Peyer's patch (tissue), 4 donors: ENCODE data around the gene MSI2. TPM values are rescaled to one million over a fixed set of nuclear protein-coding genes. Genes with fewer than 3 reads are reported as not detected.

Experiments used
- DNase-seq, 3 donors: peaks; one replicate each; pipeline ENCODE4 v3.0.0-alpha.2; 2017 to 2019
- H3K27ac ChIP-seq, 4 donors: fragments of 200-600 bp; sonication (generic); one replicate each; pipeline ENCODE4 v1.5.1; 2016 to 2019
- H3K27me3 ChIP-seq, 2 donors: fragments of 200-600 bp; sonication (generic); one replicate each; pipeline ENCODE4 v1.5.1; 2019
- H3K36me3 ChIP-seq, 3 donors: fragments of 200-600 bp; sonication (generic); one replicate each; pipeline ENCODE4 v1.5.1; 2016 to 2019
- H3K4me1 ChIP-seq, 4 donors: fragments of 200-600 bp; sonication (generic); one replicate each; pipeline ENCODE4 v1.5.1; 2016 to 2019
- H3K4me3 ChIP-seq, 4 donors: fragments of 200-600 bp; sonication (generic); 1 replicate in 3 of 4; 2 replicates in 1 of 4; pipeline ENCODE4 v1.5.1; 2016 to 2019; ENCODE audit warnings: mild to moderate bottlenecking in 1 of 4
- H3K9me3 ChIP-seq, 4 donors: fragments of 200-600 bp; sonication (generic); one replicate each; pipeline ENCODE4 v1.5.1; 2016 to 2019; ENCODE audit warnings: mild to moderate bottlenecking in 1 of 4
- POLR2A ChIP-seq, 2 donors: fragments of 450-650 bp; IDR thresholded peaks; one replicate each; pipeline ENCODE4 v1.5.1; 2017; ENCODE audit warnings: antibody characterized with exemption in 2 of 2, mild to moderate bottlenecking in 2 of 2, moderate library complexity in 2 of 2
- total RNA-seq, 4 donors: library from RNA; depleted of rRNA; stranded (reverse); fragments of >200 nt; gene quantifications; one replicate each; pipeline ENCODE4 v1.1.0, GENCODE V29; 2016
- TF ChIP-seq, protein P1 (sequence below), 6 experiments: fragments of 450-650 bp in 4 of 6; fragments of 200-600 bp in 2 of 6; sonication (generic) in 1 of 6; IDR thresholded peaks; one replicate each; pipeline ENCODE4 v1.5.1; 2017 to 2019; ENCODE audit warnings: antibody characterized with exemption in 6 of 6, mild to moderate bottlenecking in 3 of 6, moderate library complexity in 1 of 6

Gene MSI2
- total RNA-seq, 4 donors from 2014 or later = 25.9 to 39.0 (median 29.2) TPM

DNA sequence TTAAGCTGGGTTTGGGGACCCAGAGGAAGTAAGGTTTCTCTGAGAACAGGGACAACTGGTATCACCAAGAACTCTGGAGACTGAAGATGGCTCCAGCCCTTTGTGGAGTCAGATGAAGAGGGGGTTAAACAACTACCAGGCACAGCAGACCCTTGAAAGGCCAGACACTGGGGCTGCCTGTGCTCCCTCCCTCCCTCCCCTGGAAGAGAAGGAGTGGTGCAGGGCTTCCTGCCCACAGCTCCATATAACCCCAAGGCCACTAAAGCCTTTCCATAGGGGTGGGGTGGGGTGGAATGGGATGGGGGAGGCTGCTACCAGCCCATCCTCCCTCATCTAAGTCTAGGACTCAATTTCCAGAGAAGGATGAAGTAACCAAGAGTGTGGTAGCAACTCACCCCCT, 422.1 kb downstream of the MSI2 start:
- no peaks in the 10 kb centered on the region for H3K27me3 ChIP-seq
- no peaks in the 10 kb centered on the region for H3K36me3 ChIP-seq
- TF ChIP-seq, protein P1, sequence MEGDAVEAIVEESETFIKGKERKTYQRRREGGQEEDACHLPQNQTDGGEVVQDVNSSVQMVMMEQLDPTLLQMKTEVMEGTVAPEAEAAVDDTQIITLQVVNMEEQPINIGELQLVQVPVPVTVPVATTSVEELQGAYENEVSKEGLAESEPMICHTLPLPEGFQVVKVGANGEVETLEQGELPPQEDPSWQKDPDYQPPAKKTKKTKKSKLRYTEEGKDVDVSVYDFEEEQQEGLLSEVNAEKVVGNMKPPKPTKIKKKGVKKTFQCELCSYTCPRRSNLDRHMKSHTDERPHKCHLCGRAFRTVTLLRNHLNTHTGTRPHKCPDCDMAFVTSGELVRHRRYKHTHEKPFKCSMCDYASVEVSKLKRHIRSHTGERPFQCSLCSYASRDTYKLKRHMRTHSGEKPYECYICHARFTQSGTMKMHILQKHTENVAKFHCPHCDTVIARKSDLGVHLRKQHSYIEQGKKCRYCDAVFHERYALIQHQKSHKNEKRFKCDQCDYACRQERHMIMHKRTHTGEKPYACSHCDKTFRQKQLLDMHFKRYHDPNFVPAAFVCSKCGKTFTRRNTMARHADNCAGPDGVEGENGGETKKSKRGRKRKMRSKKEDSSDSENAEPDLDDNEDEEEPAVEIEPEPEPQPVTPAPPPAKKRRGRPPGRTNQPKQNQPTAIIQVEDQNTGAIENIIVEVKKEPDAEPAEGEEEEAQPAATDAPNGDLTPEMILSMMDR (IDR thresholded peaks at IDR 0.05) = no peak
- TF ChIP-seq POLR2A (IDR thresholded peaks at IDR 0.05) = no peak
- no peaks in the 10 kb centered on the region for H3K4me1 ChIP-seq
- H3K9me3 ChIP-seq = no peaks in the 10 kb centered on the region
- no peak overlapping the region for H3K27ac ChIP-seq
- no peak for DNase-seq
- no peak overlapping the region for H3K4me3 ChIP-seq

DNA sequence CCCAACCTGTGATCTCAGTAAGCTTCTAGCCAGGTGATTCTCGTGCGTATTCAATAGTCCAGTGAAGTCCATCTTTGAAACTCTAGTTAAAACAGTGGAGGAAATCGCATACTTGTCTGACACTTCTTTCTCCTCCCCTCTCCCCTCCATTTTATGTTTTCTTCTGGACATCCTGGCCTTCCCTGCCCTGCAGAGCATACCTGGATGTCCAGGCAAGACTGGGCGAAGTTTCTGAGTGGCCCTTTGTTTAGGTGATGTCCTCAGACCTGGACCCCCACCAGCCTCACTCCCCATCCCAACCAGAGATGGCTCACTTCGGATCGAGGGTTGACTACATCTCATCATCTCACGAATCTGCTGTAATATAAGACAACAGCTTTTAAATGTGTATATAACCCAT, 423.0 kb downstream of the MSI2 start:
- Histone ChIP-seq H3K9me3 (no peaks in the 10 kb centered on the region), H3K4me3 (no peak overlapping the region), H3K4me1 (no peaks in the 10 kb centered on the region), H3K27me3 (no peaks in the 10 kb centered on the region), H3K36me3 (no peaks in the 10 kb centered on the region), H3K27ac (no peak overlapping the region)
- no peak for DNase-seq
- TF ChIP-seq, protein P1 (IDR thresholded peaks at IDR 0.05) = no peak
- no peak for TF ChIP-seq POLR2A (IDR thresholded peaks at IDR 0.05)

DNA sequence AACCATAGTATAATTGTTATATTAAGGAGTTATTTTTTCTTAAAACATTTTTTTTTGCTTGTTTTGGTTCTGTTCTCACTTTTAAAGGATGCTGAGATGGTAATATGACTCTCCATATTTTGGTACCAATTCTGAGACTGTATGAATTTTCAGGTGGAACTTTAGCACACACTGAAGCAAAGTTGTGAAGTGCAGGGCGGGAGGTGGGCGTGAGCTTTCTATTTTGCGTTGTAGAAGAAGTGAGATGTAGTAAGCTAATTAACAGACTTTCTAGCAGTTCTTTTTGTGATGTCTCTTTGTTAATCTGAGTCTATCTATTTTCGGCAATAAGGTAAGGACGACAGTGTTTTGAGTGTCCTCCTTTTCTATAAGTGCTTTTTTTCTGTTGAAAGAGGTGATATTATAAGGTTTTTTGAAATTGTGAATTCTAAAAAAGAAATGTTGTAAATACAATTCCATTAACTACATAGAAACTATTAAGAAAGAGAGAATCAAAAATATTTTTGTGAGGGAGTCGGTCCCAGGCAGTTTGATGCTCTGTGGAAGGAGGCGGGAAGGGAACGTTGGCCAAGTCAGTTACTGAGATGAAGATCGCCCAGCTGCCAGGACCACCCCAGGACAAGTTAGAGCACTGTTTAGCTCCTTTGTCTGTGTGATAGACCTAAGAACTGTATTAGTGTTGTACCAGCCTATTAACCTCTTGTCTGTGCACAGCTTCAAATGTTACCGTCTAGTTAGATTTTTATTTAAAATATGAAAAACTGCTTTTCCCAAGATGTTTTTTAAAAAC, 423.8 kb downstream of the MSI2 start:
- no peak overlapping the region for H3K27ac ChIP-seq
- no peaks in the 10 kb centered on the region for H3K27me3 ChIP-seq
- no peak for TF ChIP-seq POLR2A (IDR thresholded peaks at IDR 0.05)
- TF ChIP-seq, protein P1 (IDR thresholded peaks at IDR 0.05) = no peak
- H3K36me3 ChIP-seq = no peaks in the 10 kb centered on the region
- no peak for DNase-seq
- H3K4me1 ChIP-seq = no peaks in the 10 kb centered on the region
- H3K4me3 ChIP-seq = no peak overlapping the region
- H3K9me3 ChIP-seq = no peaks in the 10 kb centered on the region

DNA sequence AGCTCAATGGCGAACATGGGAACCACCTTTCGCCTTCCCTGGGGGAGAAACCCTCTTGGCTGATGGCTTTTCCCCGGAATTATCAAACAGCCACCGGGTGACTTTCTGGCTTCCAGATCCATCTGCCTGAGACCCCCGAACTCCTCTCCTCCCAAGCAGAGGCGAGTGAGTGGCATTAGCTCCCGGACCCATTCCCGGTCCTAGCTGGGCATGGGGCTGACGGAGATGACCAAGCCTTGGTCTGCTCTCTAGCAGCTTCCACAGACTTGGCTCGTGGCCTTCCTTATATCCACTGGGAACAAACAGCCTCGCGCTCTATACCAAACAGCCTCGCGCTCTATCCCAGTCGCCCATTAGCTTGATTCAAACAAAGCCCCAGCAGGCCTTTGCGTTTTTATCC, 426.4 kb downstream of the MSI2 start:
- H3K36me3 ChIP-seq = no peaks in the 10 kb centered on the region
- no peaks in the 10 kb centered on the region for H3K4me1 ChIP-seq
- H3K27me3 ChIP-seq = no peaks in the 10 kb centered on the region
- no peak for DNase-seq
- TF ChIP-seq, protein P1 (IDR thresholded peaks at IDR 0.05) = no peak
- TF ChIP-seq POLR2A (IDR thresholded peaks at IDR 0.05) = no peak
- no peak overlapping the region for H3K4me3 ChIP-seq
- no peak overlapping the region for H3K27ac ChIP-seq
- no peaks in the 10 kb centered on the region for H3K9me3 ChIP-seq

DNA sequence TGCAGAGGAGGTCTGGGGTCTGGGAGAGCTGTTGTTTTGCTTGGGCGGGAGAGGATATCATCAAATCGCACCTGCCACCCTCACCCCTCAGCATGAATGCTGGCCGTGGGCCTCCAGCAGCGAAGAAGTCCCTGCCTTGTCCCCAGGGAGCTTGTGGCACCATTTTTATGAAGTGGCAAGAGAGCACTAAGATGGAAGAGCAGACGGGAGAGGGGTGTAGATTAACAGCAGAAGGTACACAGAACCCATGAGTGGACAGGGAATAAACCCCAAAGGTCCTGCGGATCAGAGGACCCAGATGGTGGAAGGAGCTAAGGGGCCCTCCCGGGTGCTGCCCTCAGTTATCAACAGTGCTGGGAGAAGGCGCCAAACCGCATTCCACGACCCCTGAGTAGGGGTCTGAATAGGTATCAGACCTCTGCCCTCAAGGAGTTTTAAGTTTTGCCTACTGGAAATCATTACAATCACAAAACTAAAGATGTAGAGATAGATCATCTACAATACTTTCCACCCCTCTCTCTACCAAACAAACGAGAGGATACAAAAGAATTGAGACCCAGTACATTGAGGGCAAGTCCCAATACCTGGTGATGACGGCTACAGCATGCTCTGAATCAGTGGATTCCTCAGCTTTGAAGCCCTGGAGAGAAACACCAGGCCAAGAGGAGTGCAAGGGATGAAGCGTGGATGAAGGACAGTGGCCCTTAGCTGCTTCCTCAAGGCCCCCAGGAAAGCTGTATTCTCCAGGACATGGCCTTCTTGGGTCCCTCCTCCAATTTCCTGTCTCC, 428.6 kb downstream of the MSI2 start:
- Histone ChIP-seq H3K27ac (no peak overlapping the region), H3K9me3 (no peaks in the 10 kb centered on the region), H3K27me3 (no peaks in the 10 kb centered on the region), H3K4me3 (no peak overlapping the region), H3K36me3 (no peaks in the 10 kb centered on the region), H3K4me1 (no peaks in the 10 kb centered on the region)
- no peak for DNase-seq
- TF ChIP-seq POLR2A (IDR thresholded peaks at IDR 0.05) = no peak
- TF ChIP-seq, protein P1 (IDR thresholded peaks at IDR 0.05) = no peak
